Neuronal stem cell (in vitro differentiated cells): ENCODE measurements around the gene TMCC2.
A peak's percentile ranks its signal among the peaks of the same experiment; 100 is the strongest.

ENCODE experiments used
- DNase-seq: peaks from one replicate; pipeline ENCODE4 v3.0.0-alpha.2; 2013; ENCODE audit warnings: low spot score
- H2AFZ ChIP-seq: one replicate; pipeline ENCODE4 v1.6.1; 2013; ENCODE audit warnings: mild to moderate bottlenecking, low read length, inconsistent platforms
- H2AK5ac ChIP-seq: 2 replicates; pipeline ENCODE4 v1.6.1; 2013; ENCODE audit warnings: low read depth, mild to moderate bottlenecking, inconsistent platforms, low read length, moderate library complexity, mixed read lengths
- H2BK120ac ChIP-seq: 2 replicates; pipeline ENCODE4 v1.6.1; 2013; ENCODE audit warnings: low read depth, mild to moderate bottlenecking, inconsistent platforms, low read length, moderate library complexity, mixed read lengths
- H2BK12ac ChIP-seq: one replicate; pipeline ENCODE4 v1.6.1; 2013; ENCODE audit warnings: low read length, inconsistent platforms
- H2BK15ac ChIP-seq: 2 replicates; pipeline ENCODE4 v1.6.1; 2013; ENCODE audit warnings: mild to moderate bottlenecking, low read length, inconsistent platforms, mixed read lengths
- H2BK5ac ChIP-seq: one replicate; pipeline ENCODE4 v1.6.1; 2013; ENCODE audit warnings: inconsistent platforms, mild to moderate bottlenecking, low read length, moderate library complexity
- H3K14ac ChIP-seq: one replicate; pipeline ENCODE4 v1.6.1; 2013; ENCODE audit warnings: low read length, inconsistent platforms
- H3K18ac ChIP-seq: 2 replicates; pipeline ENCODE4 v1.6.1; 2013; ENCODE audit warnings: low read length, inconsistent platforms
- H3K23ac ChIP-seq: 2 replicates; pipeline ENCODE4 v1.6.1; 2013; ENCODE audit warnings: low read depth, mild to moderate bottlenecking, mixed read lengths, low read length, inconsistent platforms; ENCODE audit not compliant: poor library complexity
- H3K27ac ChIP-seq: replicated peaks from 3 replicates; pipeline ENCODE4 v1.5.1; 2013; ENCODE audit warnings: low read length, inconsistent platforms
- H3K27me3 ChIP-seq, 3 experiments: 2 replicates each; pipeline ENCODE4 v1.6.1; 2013; ENCODE audit warnings: low read length in 3 of 3, mild to moderate bottlenecking in 2 of 3, inconsistent platforms in 1 of 3, low read depth in 1 of 3, mixed read lengths in 1 of 3, moderate library complexity in 1 of 3; ENCODE audit not compliant: control insufficient read depth in 3 of 3, insufficient read depth in 3 of 3
- H3K36me3 ChIP-seq, 2 donors: replicated peaks in 1 of 2; 2 replicates each; pipeline ENCODE4 v1.6.1; 2013; ENCODE audit warnings: low read length in 2 of 2; ENCODE audit not compliant: control insufficient read depth in 2 of 2, insufficient read depth in 2 of 2
- H3K4ac ChIP-seq: 2 replicates; pipeline ENCODE4 v1.6.1; 2013; ENCODE audit warnings: inconsistent platforms, mild to moderate bottlenecking, low read length, moderate library complexity
- H3K4me1 ChIP-seq, 2 donors: 1 replicate in 1 of 2; 2 replicates in 1 of 2; pipeline ENCODE4 v1.6.1; 2013; ENCODE audit warnings: low read length in 2 of 2, low read depth in 1 of 2; ENCODE audit not compliant: control insufficient read depth in 2 of 2, insufficient read depth in 1 of 2
- H3K4me2 ChIP-seq: one replicate; pipeline ENCODE4 v1.6.1; 2013; ENCODE audit warnings: mild to moderate bottlenecking, low read length, inconsistent platforms; ENCODE audit not compliant: insufficient read depth, poor library complexity, severe bottlenecking
- H3K4me3 ChIP-seq, 2 donors: 2 replicates each; pipeline ENCODE4 v1.5.1; 2013; ENCODE audit warnings: low read length in 2 of 2, mild to moderate bottlenecking in 2 of 2, inconsistent platforms in 1 of 2, moderate library complexity in 1 of 2
- H3K79me1 ChIP-seq: one replicate; pipeline ENCODE4 v1.6.1; 2013; ENCODE audit warnings: low read depth, mild to moderate bottlenecking, inconsistent platforms, low read length, moderate library complexity
- H3K9ac ChIP-seq: one replicate; pipeline ENCODE4 v1.6.1; 2013; ENCODE audit warnings: mild to moderate bottlenecking, low read depth, low read length, inconsistent platforms; ENCODE audit not compliant: poor library complexity
- H3K9me3 ChIP-seq, 2 donors: replicated peaks in 1 of 2; 2 replicates each; pipeline versions ENCODE3 to v1.6.1; 2013; ENCODE audit warnings: low read length in 2 of 2, mild to moderate bottlenecking in 2 of 2, inconsistent platforms in 1 of 2, low read depth in 1 of 2, mixed read lengths in 1 of 2, moderate library complexity in 1 of 2; ENCODE audit not compliant: control insufficient read depth in 2 of 2, insufficient read depth in 1 of 2
- H4K8ac ChIP-seq: one replicate; pipeline ENCODE4 v1.6.1; 2013; ENCODE audit warnings: low read depth, mild to moderate bottlenecking, inconsistent platforms, low read length, moderate library complexity
- H4K91ac ChIP-seq: one replicate; pipeline ENCODE4 v1.6.1; 2013; ENCODE audit warnings: low read length, low read depth, mild to moderate bottlenecking, inconsistent platforms; ENCODE audit not compliant: poor library complexity
- WGBS, 2 donors: extraction: QIAGEN DNeasy Blood & Tissue Kit; methylation state at CpG; one replicate each; pipeline ENCODE4 v1.1.7; 2013; ENCODE audit warnings: missing lambda C conversion rate in 2 of 2, mixed read lengths in 1 of 2; ENCODE audit not compliant: insufficient read length in 2 of 2, insufficient replicate concordance in 1 of 2; ENCODE audit errors: extremely low coverage in 2 of 2; 5-methylcytosine and 5-hydroxymethylcytosine counted together

TMCC2 gene

GRCh38 chr1:205321959-205322283, 94.2 kb downstream of the TMCC2 start:
- no peak overlapping the region for H3K18ac ChIP-seq
- no peak overlapping the region for H3K9ac ChIP-seq
- H3K9me3 ChIP-seq, result no peaks in the 10 kb centered on the region
- no peak overlapping the region for H2BK5ac ChIP-seq
- no peak overlapping the region for H3K4ac ChIP-seq
- H3K4me2 ChIP-seq, result no peak overlapping the region
- H3K36me3 ChIP-seq, result peaks cover 8 to 32% of the 10 kb centered on the region in 2 donors
- no peak overlapping the region for H4K91ac ChIP-seq
- H3K79me1 ChIP-seq, result no peaks in the 10 kb centered on the region
- peak overlapping the region; percentile 75 for H2AFZ ChIP-seq
- no peak overlapping the region for H2AK5ac ChIP-seq
- no peaks in the 10 kb centered on the region for H3K27me3 ChIP-seq
- H2BK120ac ChIP-seq, result no peak overlapping the region
- peak overlapping the region in 1 of 2 donors; percentile 96 for H3K4me3 ChIP-seq
- DNase-seq, result no peak
- H3K27ac ChIP-seq, result peak overlapping the region; percentile 37
- WGBS, 2 donors, result no CpG with 5 or more reads among the region's 5 CpGs
- no peak overlapping the region for H2BK12ac ChIP-seq
- peaks cover 28 to 29% of the 10 kb centered on the region in 2 donors for H3K4me1 ChIP-seq
- H3K14ac ChIP-seq, result no peak overlapping the region
- H3K23ac ChIP-seq, result no peak overlapping the region
- H2BK15ac ChIP-seq, result no peak overlapping the region
- H4K8ac ChIP-seq, result no peak overlapping the region
